ENCODE measurements around the gene STAG1.
"Not testable (repeated sequence)": the region's sequence is repeated elsewhere in the genome, so short reads cannot be mapped to it uniquely, and the experiment has no call there.

The STAG1 gene

DNA sequence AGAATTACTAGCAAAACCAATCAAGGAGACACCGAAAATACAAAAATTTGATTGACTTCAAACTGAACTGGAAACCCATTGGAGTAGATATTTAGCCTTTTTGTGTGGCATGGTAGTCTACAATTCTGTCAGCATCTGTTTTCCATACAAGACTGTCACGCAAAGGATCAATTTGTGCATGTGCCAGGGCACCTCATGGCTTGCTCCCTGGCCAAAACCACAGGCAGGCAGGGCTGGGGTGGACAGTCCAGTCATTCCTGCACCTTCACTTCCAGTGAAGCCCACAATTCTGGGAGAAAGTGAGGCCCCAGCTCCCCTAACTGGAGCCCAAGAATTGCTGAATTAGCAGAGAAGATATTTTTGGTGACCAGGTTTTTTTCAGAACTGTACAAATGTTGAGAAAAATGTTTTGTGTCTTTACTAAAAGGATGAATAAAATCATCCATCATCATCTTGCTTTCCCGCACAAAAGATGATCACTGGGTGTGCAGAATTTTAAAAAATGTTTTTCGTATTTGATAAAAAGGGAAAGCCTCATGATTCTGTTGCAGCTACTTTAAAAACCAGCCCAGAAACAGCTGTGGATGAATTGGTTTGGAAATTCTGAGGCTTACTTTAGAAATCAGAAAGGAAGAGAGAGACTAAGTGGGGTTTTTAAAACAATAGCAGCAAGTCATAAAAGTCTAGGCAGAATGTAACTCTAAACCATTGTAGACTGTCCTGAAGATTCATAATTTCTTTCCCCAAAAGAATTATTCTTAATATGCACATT is 415.7 kb downstream of the STAG1 start:
- no peak overlapping the region for H3K27ac ChIP-seq
- TF ChIP-seq CTCF (conservative IDR thresholded peaks at IDR 0.05), result no peak

GRCh38 chr3:136334726-136335125 is 417.5 kb downstream of the STAG1 start:
- H3K27ac ChIP-seq, result not testable (repeated sequence)

GRCh38 chr3:136334209-136334608 is 418.0 kb downstream of the STAG1 start:
- TF ChIP-seq CTCF (conservative IDR thresholded peaks at IDR 0.05), result no peak
- H3K27ac ChIP-seq, result no peak overlapping the region

DNA sequence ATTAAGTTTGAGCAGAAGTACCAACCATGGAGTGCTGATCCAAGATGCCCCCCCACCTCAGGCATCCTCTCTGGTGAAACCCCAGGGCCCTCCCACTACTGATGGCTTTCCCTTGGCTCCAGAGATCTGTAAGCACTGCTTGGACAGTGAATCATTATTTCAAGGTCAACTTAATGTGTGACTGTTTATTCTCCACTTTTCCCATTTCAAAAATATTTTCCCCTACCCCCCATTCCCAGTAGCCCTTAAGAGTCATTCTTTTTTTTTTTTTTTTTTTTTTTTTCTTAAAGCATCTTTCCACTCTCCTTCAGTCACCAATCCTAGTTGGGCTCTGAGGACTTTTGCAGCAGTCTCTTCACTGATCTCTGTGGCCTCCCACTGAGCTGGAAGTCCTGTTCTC is 419.4 kb downstream of the STAG1 start:
- H3K27ac ChIP-seq, result no peak overlapping the region
- TF ChIP-seq CTCF (conservative IDR thresholded peaks at IDR 0.05), result no peak

- no peak for TF ChIP-seq CTCF (conservative IDR thresholded peaks at IDR 0.05)
- H3K27ac ChIP-seq, result no peak overlapping the region
Observed at GRCh38 chr3:136332302-136332701, 419.9 kb downstream of the STAG1 start.

- TF ChIP-seq CTCF (conservative IDR thresholded peaks at IDR 0.05), result no peak
Observed at GRCh38 chr3:136330900-136331299, 421.3 kb downstream of the STAG1 start.

DNA sequence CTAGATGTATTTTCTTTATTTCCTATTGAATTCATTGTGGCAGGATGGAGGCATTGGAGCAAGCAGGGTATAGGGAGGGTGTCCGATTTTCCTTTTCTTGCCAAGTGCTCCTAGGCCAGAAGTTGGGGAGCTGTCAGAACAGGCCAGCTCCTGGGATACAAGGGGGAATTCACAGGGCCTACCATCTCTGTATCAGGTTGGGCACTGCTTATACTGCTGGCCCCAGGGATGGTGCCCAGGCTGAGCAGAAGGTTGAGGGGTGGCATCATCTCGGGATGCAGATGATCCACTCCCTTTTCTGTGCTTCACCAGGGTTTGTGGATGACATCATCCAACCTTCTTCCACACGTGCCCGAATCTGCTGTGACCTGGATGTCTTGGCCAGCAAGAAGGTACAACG is 422.6 kb downstream of the STAG1 start:
- TF ChIP-seq CTCF (conservative IDR thresholded peaks at IDR 0.05), result no peak
- no peak overlapping the region for H3K27ac ChIP-seq

More at GRCh38 chr3:136330900-136331299, 421.3 kb downstream of the STAG1 start:
- H3K27ac ChIP-seq, result no peak overlapping the region

GRCh38 chr3:136327671-136328070 is 424.5 kb downstream of the STAG1 start:
- TF ChIP-seq CTCF (conservative IDR thresholded peaks at IDR 0.05), result no peak
- H3K27ac ChIP-seq, result no peak overlapping the region
